HG02938 (cell line): ENCODE results near the gene OSBPL6.
A peak's percentile ranks its signal among the peaks of the same experiment; 100 is the strongest.

Experiments
- ATAC-seq: cut with Tn5 transposase; IDR thresholded peaks from one replicate; pipeline ENCODE4 v1.9.1; 2021; ENCODE audit warnings: mild to moderate bottlenecking, moderate library complexity; ENCODE audit not compliant: unreplicated experiment

Gene OSBPL6

GRCh38 chr2:178426388-178426787 lies 232.1 kb downstream of the OSBPL6 start:
- no peak for ATAC-seq

GRCh38 chr2:178427458-178427857 lies 233.1 kb downstream of the OSBPL6 start:
- no peak for ATAC-seq

- no peak for ATAC-seq
Measured at GRCh38 chr2:178428396-178428806, 234.1 kb downstream of the OSBPL6 start.

- ATAC-seq: no peak
Measured at GRCh38 chr2:178429336-178429735, 235.0 kb downstream of the OSBPL6 start.

GRCh38 chr2:178436662-178437061 lies 242.3 kb downstream of the OSBPL6 start:
- ATAC-seq: no peak

- ATAC-seq: no peak
Measured at GRCh38 chr2:178441426-178441825, 247.1 kb downstream of the OSBPL6 start.

GRCh38 chr2:178448968-178449661 lies 254.8 kb downstream of the OSBPL6 start:
- no peak for ATAC-seq

- ATAC-seq: peak; percentile 18
Measured at GRCh38 chr2:178449700-178450523, 255.6 kb downstream of the OSBPL6 start.

- peak; percentile 47 for ATAC-seq
Measured at GRCh38 chr2:178450524-178450773, 256.1 kb downstream of the OSBPL6 start.

- ATAC-seq: peak; percentile 80
Measured at GRCh38 chr2:178450774-178451525, 256.6 kb downstream of the OSBPL6 start, which contains the start of the genes PJVK and PRKRA. Gene PJVK, plus strand, starts transcription at chr2:178451378. Its CDS starts 2,032 bp downstream, at chr2:178453410. Gene PRKRA, minus strand, starts transcription at chr2:178451175. Its CDS starts 145 bp downstream, at chr2:178451030.

- no peak for ATAC-seq
Measured at GRCh38 chr2:178452334-178452733, 258.0 kb downstream of the OSBPL6 start.
